Activated naive CD4-positive, alpha-beta T cell treated with anti-CD3 and anti-CD28 coated beads for 36 hours (primary cell): ENCODE results near the gene PLEKHA4. TPM values are rescaled to one million over a fixed set of nuclear protein-coding genes. Genes with fewer than 3 reads are reported as not detected.

Experiments
- total RNA-seq, 2 experiments: library from RNA; stranded (reverse); gene quantifications; one replicate each; pipeline ENCODE4 v1.2.3, GENCODE V29; 2021

The PLEKHA4 gene
- total RNA-seq, 2 experiments from 2014 or later: 8.3 to 8.8 TPM

Other genes with a start within 250 kb of the PLEKHA4 start
- gene RPL18, start 249.4 kb downstream of the PLEKHA4 start, total RNA-seq: 1,000 to 10,000 TPM; 2,373 to 2,473 TPM
- 10 to 100 TPM; 20.1 to 20.6 TPM for gene SPHK2, start 249.1 kb downstream of the PLEKHA4 start, total RNA-seq
- 1 to 10 TPM; 7.8 to 9.7 TPM for gene DBP, start 231.2 kb downstream of the PLEKHA4 start, total RNA-seq
- 10 to 100 TPM; 12.0 to 14.9 TPM for gene CA11, start 222.4 kb downstream of the PLEKHA4 start, total RNA-seq
- under 1 TPM in 1 of 2 experiments, not detected in 1; 0.17 TPM for gene NTN5, start 195.6 kb downstream of the PLEKHA4 start, total RNA-seq
- not detected for gene FUT2, start 172.6 kb downstream of the PLEKHA4 start, total RNA-seq
- under 1 TPM; 0.44 to 0.57 TPM for gene MAMSTR, start 148.9 kb downstream of the PLEKHA4 start, total RNA-seq
- gene RASIP1, start 128.0 kb downstream of the PLEKHA4 start, total RNA-seq: under 1 TPM in 1 of 2 experiments, not detected in 1; 0.17 TPM
- gene IZUMO1, start 121.7 kb downstream of the PLEKHA4 start, total RNA-seq: not detected
- gene FUT1, start 116.0 kb downstream of the PLEKHA4 start, total RNA-seq: under 1 TPM; 0.07 to 0.12 TPM
- gene FGF21, start 113.1 kb downstream of the PLEKHA4 start, total RNA-seq: not detected
- 10 to 100 TPM; 66.4 to 66.8 TPM for gene BCAT2, start 57.6 kb downstream of the PLEKHA4 start, total RNA-seq
- under 1 TPM in 1 of 2 experiments, not detected in 1; 0.50 TPM for gene HSD17B14, start 32.1 kb downstream of the PLEKHA4 start, total RNA-seq
- 10 to 100 TPM; 96.5 to 97.4 TPM for gene PPP1R15A, start 3.8 kb upstream of the PLEKHA4 start, total RNA-seq
- gene TULP2, start 30.1 kb upstream of the PLEKHA4 start, total RNA-seq: under 1 TPM; 0.54 to 0.81 TPM
- 100 to 1,000 TPM; 172 to 182 TPM for gene NUCB1, start 31.7 kb upstream of the PLEKHA4 start, total RNA-seq
- 1 to 10 TPM; 4.2 to 4.5 TPM for gene DHDH, start 65.1 kb upstream of the PLEKHA4 start, total RNA-seq
- 100 to 1,000 TPM; 267 to 302 TPM for gene BAX, start 86.3 kb upstream of the PLEKHA4 start, total RNA-seq
- gene FTL, start 96.7 kb upstream of the PLEKHA4 start, total RNA-seq: 1,000 to 10,000 TPM; 1,093 to 1,120 TPM
- gene GYS1, start 124.7 kb upstream of the PLEKHA4 start, total RNA-seq: 10 to 100 TPM; 29.6 to 31.2 TPM
- 100 to 1,000 TPM; 119 to 126 TPM for gene RUVBL2, start 125.3 kb upstream of the PLEKHA4 start, total RNA-seq
- gene LHB, start 148.5 kb upstream of the PLEKHA4 start, total RNA-seq: not detected
- gene CGB3, start 155.7 kb upstream of the PLEKHA4 start, total RNA-seq: not detected
- gene CGB2, start 163.3 kb upstream of the PLEKHA4 start, total RNA-seq: not detected
- not detected for gene CGB1, start 168.3 kb upstream of the PLEKHA4 start, total RNA-seq
- gene CGB5, start 175.2 kb upstream of the PLEKHA4 start, total RNA-seq: not detected
- gene CGB8, start 180.5 kb upstream of the PLEKHA4 start, total RNA-seq: not detected
- not detected for gene CGB7, start 189.1 kb upstream of the PLEKHA4 start, total RNA-seq
- not detected for gene NTF4, start 196.2 kb upstream of the PLEKHA4 start, total RNA-seq
- gene KCNA7, start 204.1 kb upstream of the PLEKHA4 start, total RNA-seq: not detected
- gene SNRNP70, start 216.8 kb upstream of the PLEKHA4 start, total RNA-seq: 100 to 1,000 TPM; 163 to 166 TPM
- gene LIN7B, start 245.8 kb upstream of the PLEKHA4 start, total RNA-seq: 1 to 10 TPM; 3.4 to 3.8 TPM